ENCODE data around the gene MRPS33. TPM values are rescaled to one million over a fixed set of nuclear protein-coding genes. Genes with fewer than 3 reads are reported as not detected.

The MRPS33 gene
- total and polyA plus RNA-seq, 2 experiments from 2014 or later: 35.4 to 84.8 TPM

DNA sequence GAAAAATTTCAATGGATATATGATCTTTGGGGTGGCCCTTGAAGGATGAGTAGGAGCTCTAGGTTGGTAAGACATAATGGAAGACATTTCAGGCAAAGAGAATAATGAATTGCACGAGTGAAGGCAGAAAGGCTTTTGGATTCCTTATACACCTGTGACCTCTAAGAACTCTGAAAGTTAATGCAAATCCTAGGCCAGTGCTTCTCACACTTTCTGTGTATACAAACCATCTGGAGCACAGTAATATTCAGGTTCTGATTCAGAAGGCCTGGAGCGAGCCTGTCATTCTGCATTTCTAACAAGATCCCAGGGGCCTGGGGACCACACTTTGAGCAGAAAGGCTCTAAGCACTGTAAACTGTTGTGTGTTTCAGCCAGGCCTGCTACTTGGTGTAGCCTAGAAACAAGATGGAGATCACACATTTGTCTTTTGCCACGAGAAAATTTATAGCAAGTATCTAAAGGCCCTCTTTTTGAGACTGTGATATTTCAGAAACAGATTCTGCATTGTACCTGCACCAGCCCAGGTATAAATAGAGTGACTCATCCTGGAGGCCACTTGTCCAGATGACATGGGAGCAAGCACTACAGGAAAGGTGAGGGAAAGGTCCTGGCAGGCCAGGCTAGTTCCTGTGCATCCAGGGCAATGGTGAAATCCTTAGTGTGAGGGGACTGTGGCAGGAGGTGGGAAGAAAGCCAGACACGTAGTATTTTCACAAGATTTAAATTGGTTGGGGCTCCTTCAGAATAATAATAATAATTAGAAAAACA, 24.4 kb downstream of the MRPS33 start:
- no peak overlapping the region for H3K27ac ChIP-seq
- H3K4me1 ChIP-seq (ENCODE audit: low read depth): no peaks in the 10 kb centered on the region
- TF ChIP-seq, protein P1, sequence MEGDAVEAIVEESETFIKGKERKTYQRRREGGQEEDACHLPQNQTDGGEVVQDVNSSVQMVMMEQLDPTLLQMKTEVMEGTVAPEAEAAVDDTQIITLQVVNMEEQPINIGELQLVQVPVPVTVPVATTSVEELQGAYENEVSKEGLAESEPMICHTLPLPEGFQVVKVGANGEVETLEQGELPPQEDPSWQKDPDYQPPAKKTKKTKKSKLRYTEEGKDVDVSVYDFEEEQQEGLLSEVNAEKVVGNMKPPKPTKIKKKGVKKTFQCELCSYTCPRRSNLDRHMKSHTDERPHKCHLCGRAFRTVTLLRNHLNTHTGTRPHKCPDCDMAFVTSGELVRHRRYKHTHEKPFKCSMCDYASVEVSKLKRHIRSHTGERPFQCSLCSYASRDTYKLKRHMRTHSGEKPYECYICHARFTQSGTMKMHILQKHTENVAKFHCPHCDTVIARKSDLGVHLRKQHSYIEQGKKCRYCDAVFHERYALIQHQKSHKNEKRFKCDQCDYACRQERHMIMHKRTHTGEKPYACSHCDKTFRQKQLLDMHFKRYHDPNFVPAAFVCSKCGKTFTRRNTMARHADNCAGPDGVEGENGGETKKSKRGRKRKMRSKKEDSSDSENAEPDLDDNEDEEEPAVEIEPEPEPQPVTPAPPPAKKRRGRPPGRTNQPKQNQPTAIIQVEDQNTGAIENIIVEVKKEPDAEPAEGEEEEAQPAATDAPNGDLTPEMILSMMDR (IDR thresholded peaks at IDR 0.05; ENCODE audit: low read depth, low read length): no peak
- H3K36me3 ChIP-seq: no peaks in the 10 kb centered on the region
- H3K27me3 ChIP-seq: no peaks in the 10 kb centered on the region
- H3K4me3 ChIP-seq: no peak overlapping the region
- H3K9me3 ChIP-seq (ENCODE audit: low read depth): no peaks in the 10 kb centered on the region
- no peak for DNase-seq (ENCODE audit: low read depth in 1 of 2, low spot score in 1 of 2)

DNA sequence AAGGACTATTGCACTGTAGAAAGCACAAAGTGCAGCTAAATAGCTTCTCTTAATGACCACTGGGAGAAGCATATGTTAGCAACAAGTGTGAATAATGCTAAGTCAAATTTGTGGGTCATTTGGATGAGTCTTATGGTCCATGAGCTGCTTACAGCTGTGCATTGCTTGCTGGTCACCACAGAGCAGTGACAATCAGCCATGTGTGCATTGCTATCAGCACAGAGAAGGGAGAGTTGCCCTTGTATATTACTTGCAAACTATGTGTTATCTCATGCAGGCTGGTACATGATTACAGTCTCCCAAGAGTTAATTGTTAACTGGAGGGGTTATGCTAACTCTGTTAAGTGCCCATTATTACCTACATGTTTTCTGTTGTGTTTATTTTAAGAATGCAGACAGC, 25.7 kb downstream of the MRPS33 start:
- DNase-seq (ENCODE audit: low read depth in 1 of 2, low spot score in 1 of 2): no peak
- H3K27me3 ChIP-seq: no peaks in the 10 kb centered on the region
- H3K9me3 ChIP-seq (ENCODE audit: low read depth): no peaks in the 10 kb centered on the region
- TF ChIP-seq, protein P1 (IDR thresholded peaks at IDR 0.05; ENCODE audit: low read depth, low read length): no peak
- H3K4me3 ChIP-seq: no peak overlapping the region
- H3K36me3 ChIP-seq: no peaks in the 10 kb centered on the region
- H3K4me1 ChIP-seq (ENCODE audit: low read depth): no peaks in the 10 kb centered on the region
- H3K27ac ChIP-seq: no peak overlapping the region

DNA sequence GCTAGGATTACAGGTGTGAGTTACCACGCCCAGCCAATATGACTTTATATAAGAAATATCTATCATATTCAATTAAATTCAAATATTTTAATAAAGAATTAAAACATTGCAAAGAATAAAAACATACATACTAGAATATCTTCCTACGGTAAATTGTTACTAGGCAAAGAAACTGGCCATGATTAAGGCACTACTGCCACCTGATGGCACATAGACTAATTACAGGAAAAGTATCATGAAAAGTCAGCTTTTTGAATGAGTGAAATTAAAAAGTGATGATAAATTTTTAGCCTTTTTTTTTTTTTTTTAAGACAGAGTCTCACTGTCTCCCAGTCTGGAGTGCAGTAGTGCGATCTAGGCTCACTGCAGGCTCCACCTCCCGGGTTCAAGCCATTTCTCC, 30.9 kb downstream of the MRPS33 start:
- Histone ChIP-seq H3K27me3 (no peaks in the 10 kb centered on the region), H3K36me3 (no peaks in the 10 kb centered on the region), H3K27ac (no peak overlapping the region), H3K4me3 (no peak overlapping the region), H3K4me1 (ENCODE audit: low read depth) (no peaks in the 10 kb centered on the region), H3K9me3 (ENCODE audit: low read depth) (no peaks in the 10 kb centered on the region)
- no peak for DNase-seq (ENCODE audit: low read depth in 1 of 2, low spot score in 1 of 2)
- TF ChIP-seq, protein P1 (IDR thresholded peaks at IDR 0.05; ENCODE audit: low read depth, low read length): no peak

DNA sequence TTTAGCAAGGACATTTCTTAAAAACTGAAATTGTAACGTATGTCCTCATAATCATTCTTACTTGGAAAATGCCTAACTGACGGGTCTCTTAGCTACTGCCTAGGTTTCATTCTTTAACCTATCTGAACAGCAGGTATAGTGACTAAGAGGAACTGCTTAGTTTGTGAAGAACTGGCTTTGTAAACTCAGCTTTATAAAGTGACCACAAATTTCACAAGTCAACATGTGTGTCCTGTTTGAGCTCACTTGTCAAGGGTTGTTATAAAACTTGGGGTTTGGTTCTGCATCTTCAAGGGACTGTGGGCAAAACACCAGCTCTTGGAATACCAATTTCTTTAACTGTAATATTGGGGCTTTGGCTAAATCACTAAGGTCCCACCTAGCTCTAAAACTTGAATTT, 32.2 kb downstream of the MRPS33 start:
- H3K4me1 ChIP-seq (ENCODE audit: low read depth): no peaks in the 10 kb centered on the region
- no peaks in the 10 kb centered on the region for H3K36me3 ChIP-seq
- TF ChIP-seq, protein P1 (IDR thresholded peaks at IDR 0.05; ENCODE audit: low read depth, low read length): no peak
- peaks cover 4% of the 10 kb centered on the region for H3K27me3 ChIP-seq
- no peak overlapping the region for H3K4me3 ChIP-seq
- no peaks in the 10 kb centered on the region for H3K9me3 ChIP-seq (ENCODE audit: low read depth)
- H3K27ac ChIP-seq: no peak overlapping the region
- DNase-seq (ENCODE audit: low read depth in 1 of 2, low spot score in 1 of 2): no peak

DNA sequence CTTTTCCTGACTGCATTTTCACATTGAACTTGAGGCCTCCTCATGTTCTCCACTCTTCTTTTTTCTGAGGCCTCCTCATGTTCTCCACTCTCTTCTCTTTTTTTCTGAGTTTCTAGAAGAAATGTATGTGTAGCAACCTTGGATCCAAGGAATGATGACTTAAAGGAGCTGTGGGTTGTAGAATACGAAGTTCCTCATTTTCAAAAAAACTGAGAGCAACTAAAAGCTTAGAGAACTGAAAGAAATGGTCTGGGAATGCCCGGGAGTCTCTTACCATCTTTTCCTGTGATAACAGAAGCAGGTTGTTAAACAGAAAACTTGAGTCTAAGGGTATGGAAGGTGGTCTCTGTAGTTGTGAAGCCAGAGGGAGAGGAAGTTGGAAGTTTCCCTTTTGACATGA, 32.8 kb downstream of the MRPS33 start:
- TF ChIP-seq, protein P1 (IDR thresholded peaks at IDR 0.05; ENCODE audit: low read depth, low read length): no peak
- no peak for DNase-seq (ENCODE audit: low read depth in 1 of 2, low spot score in 1 of 2)
- no peak overlapping the region for H3K4me3 ChIP-seq
- H3K27me3 ChIP-seq: peaks cover 5% of the 10 kb centered on the region
- no peaks in the 10 kb centered on the region for H3K9me3 ChIP-seq (ENCODE audit: low read depth)
- H3K27ac ChIP-seq: no peak overlapping the region
- no peaks in the 10 kb centered on the region for H3K4me1 ChIP-seq (ENCODE audit: low read depth)
- no peaks in the 10 kb centered on the region for H3K36me3 ChIP-seq

Data from cardiac muscle cell (in vitro differentiated cells and primary cell).